ENCODE data around the gene COQ8B.

GRCh38 chr19:40721936-40722661, 5.4 kb upstream of the COQ8B start:
- TF ChIP-seq CTCF (IDR thresholded peaks at IDR 0.05): no peak
- no peak for TF ChIP-seq POLR2A (IDR thresholded peaks at IDR 0.05)
- TF ChIP-seq POLR2AphosphoS5 (IDR thresholded peaks at IDR 0.05): no peak

Data from suprapubic skin (tissue), 4 donors.